ENCODE results near the gene SEMA6B.
"Not testable (repeated sequence)": the region's sequence is repeated elsewhere in the genome, so short reads cannot be mapped to it uniquely, and the experiment has no call there.

Gene SEMA6B

DNA sequence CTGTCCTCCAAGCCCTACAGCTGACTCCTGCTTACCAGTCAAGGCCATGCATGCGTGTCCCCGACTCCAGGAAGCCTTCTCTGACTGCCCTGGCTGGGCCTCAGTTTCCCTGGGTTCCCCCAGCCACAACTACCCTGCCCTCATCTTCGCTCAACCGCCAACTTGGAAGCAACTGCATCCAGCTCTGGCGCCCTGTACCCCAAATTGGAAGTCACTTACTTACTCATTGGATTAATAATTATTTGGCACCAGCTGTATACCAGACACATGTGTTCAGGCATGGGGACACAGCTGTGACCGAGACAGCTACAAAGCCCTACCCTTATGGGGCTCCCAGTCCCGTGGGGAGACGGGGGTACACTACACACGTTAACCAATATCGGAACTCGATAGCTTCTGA, 10.9 kb upstream of the SEMA6B start:
- DNase-seq = no peak

DNA sequence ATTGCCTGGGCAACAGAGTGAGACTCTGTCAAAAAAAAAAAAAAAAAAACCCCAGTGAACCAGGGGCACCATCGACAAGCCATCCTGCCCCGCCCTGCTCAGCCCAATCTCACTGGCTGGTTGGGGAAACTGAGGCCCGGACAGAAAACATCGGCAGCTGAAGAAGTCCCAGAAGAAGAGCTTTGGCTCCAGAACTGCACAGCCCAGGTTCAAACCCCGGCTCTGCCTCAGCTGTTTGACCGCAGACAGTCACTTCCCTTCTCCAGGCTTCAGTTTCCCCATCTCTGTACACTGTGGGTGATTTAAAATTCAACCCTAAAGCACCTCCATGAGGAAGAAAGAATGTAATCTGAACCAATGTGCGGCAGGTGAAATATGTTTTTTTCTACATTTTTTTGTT, 9.4 kb upstream of the SEMA6B start:
- no peak for DNase-seq

DNA sequence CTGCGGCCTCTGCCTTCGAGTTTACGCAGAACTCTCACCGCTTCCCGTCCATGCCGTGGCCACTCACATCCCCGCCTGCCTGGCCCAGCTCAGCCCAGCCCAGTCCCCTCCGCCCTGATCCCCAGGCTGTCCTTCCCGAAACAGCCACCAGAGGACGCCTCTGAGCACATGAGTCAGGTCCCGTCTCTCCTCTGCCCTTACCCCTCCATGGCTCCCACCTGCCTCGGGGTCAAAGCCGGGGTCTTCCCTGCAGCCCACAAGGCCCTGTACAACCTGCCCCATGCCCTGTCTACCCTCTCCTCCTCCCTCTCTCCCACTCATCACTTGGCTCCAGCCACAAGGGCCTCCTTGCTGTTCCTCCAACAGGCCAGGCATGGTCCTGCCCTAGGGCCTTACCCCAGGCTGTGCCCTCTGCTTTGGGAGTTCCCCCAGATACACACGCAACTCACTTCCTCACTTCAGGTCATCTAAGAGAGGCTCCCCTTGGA, 8.1 kb upstream of the SEMA6B start:
- peak; percentile 18 for DNase-seq

DNA sequence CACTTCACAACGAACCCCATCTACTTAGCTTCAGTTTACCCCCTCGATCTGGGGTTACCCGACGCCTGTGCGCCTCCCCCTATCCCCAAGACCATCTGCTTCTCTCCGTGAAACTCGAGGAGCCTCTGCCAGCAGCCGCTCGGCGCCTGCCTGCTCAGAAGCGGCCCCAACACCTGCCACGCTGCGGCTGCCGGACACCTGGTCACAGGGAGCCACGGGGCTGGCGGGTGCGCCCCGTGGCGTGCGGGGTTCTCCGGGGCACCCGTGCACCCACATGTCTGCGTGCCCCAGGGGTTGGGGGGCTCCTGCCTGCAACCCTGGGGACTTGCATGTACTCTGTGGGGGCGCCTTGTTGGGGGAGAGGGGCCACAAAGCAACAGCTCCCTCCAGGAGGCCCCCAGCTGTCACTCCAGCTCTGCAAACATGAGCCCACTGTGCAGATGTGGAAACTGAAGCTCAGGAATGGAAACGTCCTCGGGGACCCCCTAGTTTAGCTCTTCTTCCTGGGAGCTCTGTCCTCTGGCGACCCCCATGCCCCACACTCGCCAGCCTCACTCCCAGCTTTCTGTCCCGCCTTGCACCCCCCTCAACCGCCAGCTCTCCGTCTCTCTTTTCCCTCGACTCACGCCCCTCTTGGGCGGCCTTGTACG, 7.0 kb upstream of the SEMA6B start:
- no peak for DNase-seq

DNA sequence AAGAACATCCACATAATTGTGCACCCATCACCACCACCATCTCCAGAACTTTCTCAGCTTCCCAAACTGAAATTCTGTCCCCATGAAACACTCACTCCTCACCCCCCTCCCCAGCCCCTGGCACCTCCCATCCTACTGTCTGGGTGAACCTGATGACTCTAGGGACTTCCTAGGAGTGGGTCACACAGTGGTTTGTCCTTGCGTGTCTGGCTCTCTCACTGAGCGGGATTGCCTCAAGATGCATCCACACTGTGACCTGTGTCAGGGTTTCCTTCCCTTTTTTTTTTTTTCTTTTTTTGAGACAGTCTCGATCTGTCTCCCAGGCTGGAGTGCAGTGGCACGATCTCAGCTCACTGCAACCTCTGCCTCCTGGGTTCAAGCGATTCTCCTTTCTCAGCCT, 4.1 kb upstream of the SEMA6B start:
- not testable (repeated sequence) for DNase-seq

DNA sequence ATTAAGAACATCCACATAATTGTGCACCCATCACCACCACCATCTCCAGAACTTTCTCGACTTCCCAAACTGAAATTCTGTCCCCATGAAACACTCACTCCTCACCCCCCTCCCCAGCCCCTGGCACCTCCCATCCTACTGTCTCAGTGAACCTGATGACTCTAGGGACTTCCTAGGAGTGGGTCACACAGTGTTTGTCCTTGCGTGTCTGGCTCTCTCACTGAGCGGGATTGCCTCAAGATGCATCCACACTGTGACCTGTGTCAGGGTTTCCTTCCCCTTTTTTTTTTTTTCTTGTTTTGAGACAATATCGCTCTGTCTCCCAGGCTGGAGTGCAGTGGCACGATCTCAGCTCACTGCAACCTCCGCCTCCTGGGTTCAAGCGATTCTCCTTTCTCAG, 2.6 kb upstream of the SEMA6B start:
- DNase-seq = not testable (repeated sequence)

DNA sequence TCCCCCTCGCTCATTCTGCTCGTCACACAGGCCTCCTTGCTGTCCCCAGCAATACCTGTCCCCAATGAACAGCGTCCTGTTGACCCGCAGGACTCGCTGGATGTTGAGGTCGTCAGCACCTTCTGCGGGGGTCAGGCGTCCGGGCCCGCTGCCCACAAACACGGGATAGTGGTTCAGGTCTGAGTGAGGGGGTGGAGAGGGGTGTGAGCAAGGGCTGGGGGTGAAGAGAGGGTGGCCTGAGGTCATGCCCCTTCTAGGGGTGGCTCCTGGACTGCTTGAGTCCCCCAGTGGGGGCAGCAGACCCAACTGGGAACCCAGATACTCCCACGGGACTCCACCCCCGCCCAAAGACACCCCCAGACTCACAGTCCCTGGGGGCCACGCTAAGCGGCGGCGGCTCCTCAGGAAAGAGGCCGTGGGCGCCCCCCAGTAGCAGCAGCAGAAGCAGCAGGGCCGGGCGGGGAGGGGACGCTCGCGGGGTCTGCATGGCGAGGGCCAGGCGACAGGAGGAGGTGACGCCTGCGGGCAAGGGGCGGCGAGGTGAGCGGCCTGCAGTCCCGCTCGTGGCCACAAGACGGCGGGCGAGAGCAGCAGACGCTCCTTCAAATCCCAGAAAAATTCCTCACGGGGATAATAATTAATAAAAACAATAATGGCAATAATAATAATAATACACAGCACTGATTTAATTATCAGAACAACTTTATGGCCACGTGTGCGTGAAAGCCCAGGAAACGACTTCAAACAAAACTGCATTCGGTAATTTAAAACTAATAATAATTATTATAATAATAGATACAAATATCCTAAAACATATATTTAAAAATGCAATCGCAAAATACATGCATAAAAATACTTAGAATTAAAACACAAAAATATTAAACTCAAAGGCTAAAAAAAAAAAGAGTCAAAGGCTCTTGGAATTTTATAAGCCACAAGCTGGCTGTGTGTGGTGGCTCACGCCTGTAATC, 1.2 kb downstream of the SEMA6B start:
- DNase-seq = no peak

DNA sequence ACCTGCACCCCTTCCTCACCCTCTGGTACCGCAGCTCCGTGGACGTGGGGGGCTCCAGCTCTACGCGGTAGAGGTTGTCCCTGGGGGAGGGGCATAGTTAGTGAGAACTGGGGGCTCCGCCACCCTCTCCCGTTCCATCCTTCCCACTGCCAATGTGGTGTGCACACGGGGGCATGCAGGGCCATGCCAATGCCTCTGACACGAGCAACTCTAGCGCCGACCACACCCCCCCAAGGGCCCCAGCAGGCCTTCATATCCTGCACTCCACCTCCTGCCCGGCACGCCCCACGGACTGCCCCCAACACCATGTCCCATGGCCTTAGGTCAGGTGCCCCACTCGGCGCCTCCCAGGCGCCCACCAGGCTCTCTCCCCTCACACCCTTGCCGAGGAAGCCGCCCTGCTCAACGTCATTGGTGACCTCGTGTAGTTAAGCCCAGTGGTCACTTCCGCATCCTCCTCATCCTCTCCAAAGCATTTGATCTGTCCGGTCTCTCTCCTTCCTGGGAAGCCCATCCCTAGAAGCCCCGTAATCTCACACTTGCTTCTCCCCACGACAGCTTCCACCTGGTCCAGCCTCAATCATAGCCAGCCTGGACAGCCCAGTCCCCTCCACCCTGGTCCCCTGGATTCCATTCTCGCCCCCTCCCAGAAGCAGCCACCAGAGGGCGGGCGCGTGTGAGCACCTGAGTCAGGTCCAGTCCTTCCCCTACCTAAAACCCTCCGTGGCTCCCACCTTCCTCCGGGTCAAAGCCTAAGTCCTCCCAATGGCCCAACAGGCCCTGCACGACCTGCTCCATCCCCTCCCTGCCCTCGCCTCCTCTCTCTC, 2.1 kb downstream of the SEMA6B start:
- no peak for DNase-seq

DNA sequence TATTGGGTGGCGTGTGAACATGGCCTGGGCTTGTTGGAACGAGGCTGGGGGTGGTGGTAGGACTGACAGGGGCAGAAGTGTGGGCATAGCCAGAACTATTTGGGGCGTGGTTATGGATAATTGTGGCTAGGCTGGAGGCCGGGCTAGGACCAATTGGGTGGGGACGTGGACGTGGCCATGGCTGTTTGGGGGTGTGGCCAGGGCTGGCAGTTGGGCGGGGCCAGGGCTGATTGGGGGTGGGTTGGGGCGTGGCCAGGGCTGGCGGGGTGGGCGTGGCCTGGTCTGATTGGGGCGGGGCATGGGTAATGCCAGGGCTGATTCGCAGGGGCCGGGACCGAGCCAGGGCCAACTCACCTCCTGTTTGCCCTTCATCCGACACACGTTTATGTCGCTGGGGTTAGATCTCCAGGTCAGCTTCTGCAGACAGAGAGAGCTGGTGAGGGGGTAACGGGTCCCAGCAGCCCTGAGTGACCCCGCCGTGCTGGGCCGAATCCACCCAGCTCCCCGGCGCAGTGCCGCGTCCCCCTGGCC, 2.8 kb downstream of the SEMA6B start:
- DNase-seq = no peak

DNA sequence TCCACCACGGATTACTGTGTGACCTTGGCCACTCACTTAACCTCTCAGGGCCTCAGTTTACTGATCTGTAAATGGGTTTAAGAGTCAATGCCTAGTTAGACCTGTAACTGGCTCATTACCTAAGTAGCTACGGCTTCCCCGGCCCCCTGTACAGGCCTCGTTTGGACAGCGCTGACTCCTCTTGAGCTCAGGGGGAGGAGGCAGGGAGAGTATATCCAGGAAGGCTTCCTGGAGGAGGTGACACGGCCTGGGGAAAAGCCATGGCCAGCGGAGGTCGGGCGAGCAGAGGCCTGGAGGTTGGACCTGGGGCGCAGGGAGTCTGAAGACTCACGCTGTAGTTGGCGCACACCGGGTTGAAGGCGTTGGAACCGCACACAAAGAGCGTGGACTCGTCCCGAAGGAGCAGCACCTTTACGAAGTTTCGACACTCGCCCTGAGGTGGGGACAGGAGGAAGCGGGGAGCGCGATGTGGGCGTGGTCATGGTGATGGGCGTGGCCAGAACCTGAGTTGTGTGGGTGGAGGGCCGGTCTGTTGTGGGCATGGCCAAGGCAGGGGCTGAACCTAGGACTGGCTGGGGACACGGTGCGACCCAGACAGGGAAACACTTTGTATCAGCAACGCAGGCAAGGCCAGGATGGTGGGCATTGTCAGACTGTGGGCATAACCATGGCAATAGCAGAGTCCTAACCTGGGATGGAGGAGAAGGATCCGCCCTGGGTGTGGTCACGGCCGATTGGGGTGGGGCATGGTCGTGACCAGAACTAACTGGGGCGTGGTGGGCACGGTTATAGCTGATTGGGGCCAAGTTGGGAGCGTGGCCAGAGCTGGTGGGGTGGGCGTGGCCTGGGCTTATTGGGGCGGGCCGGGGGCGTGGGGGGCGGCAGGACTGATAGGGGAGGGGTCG, 3.6 kb downstream of the SEMA6B start:
- DNase-seq = no peak

DNA sequence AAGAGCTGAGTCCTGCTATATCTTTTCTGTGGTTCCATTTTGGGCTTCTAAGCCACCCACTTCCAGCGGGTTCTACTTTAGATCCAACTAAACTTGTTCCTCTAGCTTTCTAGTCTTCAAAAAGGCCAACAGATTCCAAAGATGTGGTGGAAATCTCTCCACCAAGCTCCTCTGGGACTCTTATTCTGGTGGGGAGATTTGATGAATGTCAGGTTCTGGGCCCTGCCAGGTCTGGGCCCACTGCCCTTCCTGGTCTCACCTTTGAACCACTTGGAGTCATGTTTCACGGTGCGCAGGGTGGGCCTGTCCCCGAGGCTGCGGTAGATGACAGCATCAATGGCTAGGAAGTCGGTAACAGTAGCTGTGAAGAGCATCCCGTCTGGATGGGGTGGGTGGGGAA, 4.8 kb downstream of the SEMA6B start:
- DNase-seq = no peak

DNA sequence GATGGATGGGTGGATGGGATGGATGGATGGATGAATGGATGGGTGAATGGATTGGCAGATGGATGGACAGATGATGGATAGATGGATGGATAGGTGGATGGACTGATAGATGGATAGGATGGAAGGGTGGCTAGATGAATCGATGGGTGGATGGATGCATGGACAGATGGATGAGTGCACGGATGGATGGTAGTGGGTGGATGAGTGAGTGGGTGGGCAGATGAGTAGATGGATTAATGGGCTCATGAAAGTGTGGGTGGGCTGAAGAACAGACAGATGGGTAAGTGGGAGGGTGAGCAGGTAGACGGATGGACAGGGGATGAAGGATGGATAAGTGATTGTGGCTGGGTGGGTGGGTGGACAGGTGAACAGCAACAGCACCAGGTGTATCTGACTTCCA, 5.7 kb downstream of the SEMA6B start:
- no peak for DNase-seq

DNA sequence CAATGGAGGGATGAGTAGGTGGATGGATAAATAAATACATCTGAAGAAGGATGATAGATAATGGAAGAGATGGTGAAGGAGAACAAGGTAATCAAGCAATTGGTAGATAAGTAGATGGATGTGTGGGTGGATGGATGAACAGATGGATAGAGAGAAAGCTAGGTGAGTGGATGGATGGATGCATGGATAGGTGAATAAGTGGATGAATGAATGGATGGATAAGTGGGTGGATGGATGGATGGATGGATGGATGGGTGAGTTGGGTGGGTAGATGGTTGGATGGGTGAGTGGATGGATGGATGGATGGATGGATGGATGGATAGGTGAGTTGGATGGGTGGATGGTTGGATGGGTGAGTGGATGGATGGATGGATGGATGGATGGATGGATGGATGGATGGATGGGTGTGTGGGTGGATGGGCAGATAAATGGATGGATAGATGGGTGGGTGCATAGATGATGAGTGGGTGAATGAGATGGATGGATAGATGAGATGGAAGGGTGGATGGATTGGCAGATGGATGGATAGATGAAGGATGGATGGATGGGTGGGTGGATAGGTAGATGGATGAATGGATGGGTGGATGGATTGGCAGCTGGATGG, 6.3 kb downstream of the SEMA6B start:
- DNase-seq = no peak

DNA sequence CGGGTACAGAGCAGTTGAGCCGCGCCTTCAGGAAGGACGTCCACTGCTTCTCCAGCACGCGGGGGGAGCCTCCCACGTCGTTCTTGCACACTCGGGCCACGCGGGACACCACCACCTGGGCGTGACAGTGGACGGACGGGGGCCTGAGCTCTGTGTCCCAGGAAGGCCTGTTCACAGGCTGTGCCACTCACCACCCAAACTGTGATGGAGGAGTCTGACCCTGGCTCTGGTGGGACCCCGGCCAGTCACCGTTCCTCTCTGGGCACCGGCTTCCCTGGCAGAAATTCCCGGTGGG, 7.0 kb downstream of the SEMA6B start:
- no peak for DNase-seq

DNA sequence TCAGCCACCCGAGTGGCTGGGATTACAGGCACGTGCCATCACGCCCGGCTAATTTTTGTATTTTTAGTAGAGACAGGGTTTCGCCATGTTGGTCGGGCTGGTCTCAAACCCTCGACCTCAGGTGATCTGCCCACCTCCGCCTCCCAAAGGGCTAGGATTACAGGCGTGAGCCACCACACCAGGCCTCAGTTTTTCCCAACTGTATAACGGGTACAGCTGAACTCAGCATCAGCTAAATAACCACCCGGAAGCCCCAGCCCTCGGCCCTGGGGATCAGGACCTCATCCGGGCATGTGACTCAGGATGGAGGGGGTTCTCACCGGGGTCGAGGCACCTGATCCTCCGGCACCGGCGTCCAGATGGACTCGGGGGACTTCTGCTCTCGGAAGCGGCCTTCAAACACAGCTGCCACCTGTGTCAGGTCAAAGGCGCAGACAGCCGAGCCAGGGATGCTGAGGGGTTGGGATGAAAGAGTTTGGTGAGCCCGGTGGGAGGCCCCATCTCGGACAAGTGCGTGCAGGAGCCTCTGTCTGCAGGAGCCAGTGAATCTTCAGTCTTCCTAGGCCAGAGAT, 8.9 kb downstream of the SEMA6B start:
- no peak for DNase-seq

DNA sequence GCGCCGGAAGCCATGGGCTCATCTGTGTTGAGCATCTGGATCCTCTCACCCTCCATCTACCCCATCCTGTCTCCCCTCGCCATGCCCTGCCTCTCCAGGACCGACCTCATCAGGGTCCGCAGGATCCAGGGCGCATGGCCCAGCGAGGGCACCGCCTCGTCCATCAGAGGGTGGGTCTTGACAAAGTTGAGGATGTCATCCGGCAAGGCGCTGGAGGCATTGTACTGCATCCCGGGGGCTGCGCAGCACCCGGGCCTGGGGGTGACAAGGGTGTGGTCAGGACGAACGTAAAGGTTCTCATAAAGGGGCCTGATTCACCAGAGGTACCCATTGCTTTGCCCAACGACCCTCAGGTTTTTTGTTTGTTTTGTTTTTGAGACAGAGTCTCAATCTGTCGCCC, 9.5 kb downstream of the SEMA6B start:
- DNase-seq = no peak

DNA sequence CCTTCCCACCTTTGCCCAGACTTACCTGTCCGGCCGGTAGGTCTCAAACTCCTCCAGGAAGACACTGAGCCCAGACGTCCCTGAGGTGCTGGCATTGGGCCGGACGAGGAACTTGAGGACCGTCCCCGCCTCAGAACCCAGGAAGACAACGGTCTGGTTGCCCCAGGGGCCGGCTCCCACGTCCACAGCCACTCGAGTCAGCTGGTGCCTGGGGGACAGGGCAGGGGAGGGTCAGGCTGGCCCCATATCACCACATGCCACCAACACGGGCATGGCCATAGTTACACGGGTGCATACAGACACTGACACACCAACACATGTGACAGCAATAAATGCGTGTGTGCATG, 11.3 kb downstream of the SEMA6B start:
- DNase-seq = no peak

DNA sequence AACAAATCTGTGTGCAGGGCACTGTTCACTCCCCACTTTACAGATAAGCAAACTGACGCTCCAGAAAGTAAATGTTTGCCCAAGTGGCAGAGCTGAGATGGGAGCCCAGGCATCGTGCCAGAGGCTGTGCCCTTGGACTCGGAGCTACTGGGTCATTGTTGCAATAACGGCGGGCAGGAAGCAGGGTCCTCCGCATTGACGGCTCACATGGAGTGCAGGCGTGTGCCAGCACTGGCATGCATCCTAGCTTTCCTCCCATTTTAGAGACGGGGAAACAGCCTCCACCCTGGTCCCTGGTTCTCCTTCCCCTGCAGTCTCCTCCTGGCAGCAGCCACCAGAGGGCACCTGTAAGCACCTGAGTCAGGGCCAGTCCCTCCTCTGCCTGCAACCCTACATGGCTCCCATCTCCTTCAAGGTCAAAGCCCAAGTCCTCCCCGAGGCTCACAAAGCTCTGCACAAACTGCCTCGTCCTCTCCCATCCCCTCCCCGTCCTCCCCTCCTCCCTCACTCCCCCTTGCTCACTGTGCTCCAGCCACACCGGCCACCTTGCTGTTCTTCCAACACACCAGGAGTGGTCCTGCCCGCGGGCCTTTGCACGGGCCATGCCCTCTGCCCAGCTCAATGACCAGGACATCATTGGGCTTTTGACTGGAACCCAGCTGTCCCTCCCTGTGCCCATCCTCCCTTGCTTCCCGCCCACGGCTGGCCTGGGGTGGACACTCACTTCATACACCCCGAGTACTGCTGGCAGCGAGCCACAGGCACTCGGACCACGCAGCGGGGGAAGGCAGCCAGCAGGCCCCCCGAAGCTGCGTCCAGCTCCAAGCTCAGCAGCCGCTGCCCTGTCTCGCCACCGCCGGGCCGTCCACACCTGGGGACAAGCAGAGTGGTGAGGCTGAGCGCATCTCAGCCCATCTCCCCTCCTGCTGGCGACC, 11.9 kb downstream of the SEMA6B start:
- no peak for DNase-seq

DNA sequence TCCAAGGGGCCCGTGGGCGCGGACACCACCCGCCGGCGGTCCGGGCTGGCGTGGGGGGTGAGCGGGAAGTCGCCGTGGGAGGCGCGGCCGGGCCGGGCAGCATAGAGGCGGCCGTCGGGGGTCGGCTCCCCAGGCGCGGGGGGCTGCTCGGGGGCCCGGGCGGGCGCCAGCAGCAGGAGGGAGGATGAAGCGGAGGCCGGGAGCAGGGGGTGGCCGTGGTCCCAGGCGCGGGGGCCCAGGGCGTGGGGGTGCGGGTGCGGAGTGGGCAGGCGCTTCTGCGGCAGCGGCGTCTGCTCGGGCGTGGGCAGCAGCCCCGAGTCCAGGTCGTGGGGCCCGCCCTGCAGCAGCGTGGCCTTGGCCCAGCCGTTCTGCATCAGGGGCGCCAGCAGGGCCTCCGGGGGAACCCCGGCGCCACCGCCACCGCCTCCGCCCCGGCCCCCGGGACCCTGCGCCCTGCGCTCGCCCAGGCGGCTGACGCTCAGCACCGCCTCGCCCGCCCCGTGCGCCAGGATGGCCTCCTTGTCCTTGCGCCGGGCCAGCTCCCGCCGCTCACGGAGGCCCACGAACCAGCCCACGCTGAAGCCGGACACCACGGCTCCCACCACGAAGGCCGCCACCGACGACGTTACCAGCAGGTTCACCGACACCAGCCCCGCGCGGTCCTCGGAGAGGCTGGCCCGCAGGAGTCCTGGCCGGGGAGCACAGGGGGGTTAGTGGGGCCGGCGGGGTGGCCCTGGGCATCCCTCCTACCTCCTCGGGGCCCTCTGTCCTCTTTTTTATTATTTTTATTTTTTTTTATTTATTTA, 15.4 kb downstream of the SEMA6B start:
- DNase-seq = no peak
